HG02870 (cell line): ENCODE results near the gene SPAG9.

Experiments
- ATAC-seq: cut with Tn5 transposase; IDR thresholded peaks from one replicate; pipeline ENCODE4 v1.9.1; 2021; ENCODE audit warnings: mild to moderate bottlenecking, moderate library complexity; ENCODE audit not compliant: unreplicated experiment

SPAG9 gene, protein sequence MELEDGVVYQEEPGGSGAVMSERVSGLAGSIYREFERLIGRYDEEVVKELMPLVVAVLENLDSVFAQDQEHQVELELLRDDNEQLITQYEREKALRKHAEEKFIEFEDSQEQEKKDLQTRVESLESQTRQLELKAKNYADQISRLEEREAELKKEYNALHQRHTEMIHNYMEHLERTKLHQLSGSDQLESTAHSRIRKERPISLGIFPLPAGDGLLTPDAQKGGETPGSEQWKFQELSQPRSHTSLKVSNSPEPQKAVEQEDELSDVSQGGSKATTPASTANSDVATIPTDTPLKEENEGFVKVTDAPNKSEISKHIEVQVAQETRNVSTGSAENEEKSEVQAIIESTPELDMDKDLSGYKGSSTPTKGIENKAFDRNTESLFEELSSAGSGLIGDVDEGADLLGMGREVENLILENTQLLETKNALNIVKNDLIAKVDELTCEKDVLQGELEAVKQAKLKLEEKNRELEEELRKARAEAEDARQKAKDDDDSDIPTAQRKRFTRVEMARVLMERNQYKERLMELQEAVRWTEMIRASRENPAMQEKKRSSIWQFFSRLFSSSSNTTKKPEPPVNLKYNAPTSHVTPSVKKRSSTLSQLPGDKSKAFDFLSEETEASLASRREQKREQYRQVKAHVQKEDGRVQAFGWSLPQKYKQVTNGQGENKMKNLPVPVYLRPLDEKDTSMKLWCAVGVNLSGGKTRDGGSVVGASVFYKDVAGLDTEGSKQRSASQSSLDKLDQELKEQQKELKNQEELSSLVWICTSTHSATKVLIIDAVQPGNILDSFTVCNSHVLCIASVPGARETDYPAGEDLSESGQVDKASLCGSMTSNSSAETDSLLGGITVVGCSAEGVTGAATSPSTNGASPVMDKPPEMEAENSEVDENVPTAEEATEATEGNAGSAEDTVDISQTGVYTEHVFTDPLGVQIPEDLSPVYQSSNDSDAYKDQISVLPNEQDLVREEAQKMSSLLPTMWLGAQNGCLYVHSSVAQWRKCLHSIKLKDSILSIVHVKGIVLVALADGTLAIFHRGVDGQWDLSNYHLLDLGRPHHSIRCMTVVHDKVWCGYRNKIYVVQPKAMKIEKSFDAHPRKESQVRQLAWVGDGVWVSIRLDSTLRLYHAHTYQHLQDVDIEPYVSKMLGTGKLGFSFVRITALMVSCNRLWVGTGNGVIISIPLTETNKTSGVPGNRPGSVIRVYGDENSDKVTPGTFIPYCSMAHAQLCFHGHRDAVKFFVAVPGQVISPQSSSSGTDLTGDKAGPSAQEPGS (N-terminal part only)

DNA sequence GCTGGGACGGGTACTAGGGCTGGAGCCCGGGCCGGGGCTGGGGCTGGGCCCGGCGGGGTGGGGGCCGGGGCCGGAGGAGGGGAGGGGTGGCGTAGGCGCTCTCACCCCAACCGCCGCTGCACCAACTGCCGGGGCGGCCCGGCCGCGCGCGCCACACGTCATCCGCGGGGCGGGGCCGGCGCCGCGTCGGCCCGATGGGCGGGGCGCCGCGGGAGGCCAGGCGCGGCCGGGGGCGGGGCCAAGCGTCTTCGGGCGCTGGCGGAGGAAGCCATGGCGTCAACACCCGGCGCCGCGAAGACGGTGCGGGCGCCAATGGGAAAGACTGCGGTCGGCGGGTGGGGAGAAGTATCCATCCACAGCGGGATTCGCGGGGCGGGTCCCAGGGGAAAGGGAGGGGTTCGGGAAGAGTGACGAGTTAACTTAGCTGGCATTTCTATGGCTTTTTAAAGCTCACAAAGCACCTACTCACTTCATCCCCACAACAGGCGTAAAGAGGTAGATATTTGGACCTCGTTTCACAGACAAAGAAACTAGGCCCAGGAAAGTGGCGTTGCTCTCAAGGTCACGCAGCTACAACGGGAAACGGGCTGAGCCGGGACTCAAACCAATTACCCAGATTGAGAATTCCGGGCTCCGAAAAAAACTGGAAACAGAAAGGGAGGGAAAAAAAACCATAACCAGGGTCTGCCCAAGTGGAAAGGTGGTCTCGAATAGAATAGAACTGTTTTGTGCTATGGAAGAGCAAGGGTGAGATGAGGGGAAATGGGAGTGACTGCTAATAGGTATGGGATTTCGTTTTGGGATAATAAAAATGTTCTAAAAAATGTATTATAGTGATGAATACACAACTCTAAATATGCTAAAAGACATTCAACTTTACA is at the start of gene SPAG9:
SPAG9 (minus strand) TSS at position 130 of the 881 bp plus-strand sequence. CDS start 212 bp downstream, outside the sequence.
- peak; percentile 67 for ATAC-seq

DNA sequence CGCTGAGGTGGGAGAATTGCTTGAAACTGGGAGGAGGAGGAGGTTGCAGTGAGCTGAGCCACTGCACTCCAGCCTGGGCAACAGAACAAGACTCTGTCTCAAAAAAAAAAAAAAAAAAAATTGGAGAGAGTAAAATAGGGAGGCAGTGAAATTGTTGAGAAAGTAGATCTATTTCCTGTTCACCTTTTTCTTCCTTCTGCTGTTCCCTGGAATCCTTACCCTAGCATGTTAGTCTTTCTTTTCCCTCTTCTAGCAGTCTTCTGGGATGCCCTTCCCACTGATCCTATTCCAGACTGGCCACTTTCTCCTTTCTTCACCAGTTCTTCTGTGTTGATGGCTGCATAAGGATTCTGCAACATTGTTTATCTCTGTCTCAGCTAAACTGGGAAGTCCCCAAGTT is 48.7 kb upstream of the SPAG9 start:
- no peak for ATAC-seq

DNA sequence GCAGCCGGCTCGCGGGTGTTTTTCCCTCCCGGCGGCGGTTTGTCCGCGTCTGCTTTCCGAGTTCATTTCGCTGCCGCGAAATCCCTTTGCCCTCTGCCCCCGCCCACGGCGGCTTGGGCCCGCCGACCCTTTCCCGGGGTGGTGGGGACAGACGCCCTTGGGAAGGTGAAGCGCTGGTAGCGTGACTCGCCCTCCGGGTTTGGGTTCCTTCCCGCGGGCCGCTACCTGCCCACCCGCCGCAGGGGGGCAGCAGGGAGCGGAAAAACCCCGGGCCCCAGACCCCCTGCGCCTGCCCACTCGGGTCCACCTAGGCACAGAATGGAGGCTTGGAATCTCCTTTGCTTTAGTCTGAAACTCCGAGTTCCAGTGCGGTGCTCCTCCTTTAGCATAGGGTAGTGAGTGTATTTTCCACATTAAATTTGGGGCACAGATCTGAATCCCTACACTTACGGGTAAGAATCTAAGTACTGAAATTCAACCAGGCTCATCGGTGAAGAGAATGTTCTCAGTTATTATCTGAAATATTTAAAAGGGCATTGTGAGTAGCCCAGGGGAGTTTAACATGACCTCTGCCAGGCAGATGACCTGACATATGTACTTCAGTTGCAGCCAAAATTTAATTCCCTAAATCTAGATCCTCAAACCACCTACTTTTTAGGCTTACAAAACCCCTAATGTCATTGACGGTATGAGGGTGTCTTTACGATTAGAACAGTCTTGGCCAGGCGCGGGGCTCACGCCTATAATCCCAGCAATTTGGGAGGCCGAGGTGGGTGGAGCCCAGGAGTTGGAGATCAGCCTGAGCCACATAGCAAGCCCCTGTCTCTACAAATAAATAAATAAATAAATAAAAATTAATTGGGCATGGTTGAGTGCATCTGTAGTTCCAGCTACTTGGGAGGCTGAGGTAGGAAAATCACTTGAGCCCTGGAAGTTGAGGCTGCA is 46.6 kb upstream of the SPAG9 start:
- peak; percentile 45 for ATAC-seq

DNA sequence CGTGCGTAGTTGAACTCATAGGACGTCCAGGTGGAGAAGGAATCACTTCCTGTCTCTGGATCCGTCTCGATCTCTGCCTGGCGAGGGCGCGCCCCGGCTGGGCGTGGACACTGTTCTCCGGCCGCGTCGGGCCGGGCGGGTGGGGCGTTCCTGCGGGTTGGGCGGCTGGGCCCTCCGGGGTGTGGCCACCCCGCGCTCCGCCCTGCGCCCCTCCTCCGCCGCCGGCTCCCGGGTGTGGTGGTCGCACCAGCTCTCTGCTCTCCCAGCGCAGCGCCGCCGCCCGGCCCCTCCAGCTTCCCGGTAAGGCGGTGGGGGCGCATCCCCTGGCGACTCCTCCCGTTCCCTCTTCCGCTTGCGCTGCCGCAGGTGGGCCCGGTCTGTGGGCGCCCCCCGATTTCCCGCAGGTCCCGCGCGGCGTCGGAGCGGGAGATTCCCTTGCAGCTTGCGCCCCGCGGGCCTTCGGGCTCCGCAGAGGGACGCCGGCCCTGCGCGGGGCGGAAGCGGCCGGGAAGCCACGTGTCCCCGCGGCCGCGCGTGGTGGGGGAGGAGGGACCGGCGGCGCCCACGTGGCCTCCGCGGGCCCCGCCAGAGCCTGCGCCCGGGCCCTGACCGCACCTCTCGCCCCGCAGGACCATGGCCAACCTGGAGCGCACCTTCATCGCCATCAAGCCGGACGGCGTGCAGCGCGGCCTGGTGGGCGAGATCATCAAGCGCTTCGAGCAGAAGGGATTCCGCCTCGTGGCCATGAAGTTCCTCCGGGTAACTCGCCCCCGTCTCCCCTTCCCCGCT is 45.7 kb upstream of the SPAG9 start, which contains the start of gene NME2:
NME2 (plus strand) TSS at position 214 of the 789 bp plus-strand sequence; CDS start at position 634, 420 bp downstream.
- peak; percentile 84 for ATAC-seq

DNA sequence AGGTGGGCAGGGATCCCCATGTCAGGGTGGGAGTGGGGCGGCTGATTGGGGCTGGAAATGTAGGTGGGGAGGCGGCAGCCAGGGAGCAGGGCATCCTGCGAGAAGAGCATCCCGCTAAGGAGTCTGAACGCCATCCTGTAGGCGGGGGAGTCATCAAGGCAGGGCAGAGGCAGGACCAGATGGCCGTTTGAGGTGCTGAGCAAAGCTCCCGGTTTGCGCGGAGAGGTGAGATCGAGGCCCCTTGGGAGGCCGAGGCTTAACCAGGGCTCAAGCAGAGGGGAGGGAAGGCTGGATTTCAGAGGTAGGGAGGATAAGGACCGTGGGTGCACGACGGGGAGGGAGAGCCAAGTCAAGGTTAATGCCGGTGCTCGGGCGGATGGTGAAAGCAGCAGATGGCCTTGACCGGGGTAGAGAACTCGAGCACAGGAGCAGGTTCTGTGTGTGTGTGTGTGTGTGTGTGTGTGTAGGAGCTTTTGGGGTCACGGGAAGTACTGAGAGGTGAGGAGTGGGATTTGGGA is 45.1 kb upstream of the SPAG9 start:
- no peak for ATAC-seq

DNA sequence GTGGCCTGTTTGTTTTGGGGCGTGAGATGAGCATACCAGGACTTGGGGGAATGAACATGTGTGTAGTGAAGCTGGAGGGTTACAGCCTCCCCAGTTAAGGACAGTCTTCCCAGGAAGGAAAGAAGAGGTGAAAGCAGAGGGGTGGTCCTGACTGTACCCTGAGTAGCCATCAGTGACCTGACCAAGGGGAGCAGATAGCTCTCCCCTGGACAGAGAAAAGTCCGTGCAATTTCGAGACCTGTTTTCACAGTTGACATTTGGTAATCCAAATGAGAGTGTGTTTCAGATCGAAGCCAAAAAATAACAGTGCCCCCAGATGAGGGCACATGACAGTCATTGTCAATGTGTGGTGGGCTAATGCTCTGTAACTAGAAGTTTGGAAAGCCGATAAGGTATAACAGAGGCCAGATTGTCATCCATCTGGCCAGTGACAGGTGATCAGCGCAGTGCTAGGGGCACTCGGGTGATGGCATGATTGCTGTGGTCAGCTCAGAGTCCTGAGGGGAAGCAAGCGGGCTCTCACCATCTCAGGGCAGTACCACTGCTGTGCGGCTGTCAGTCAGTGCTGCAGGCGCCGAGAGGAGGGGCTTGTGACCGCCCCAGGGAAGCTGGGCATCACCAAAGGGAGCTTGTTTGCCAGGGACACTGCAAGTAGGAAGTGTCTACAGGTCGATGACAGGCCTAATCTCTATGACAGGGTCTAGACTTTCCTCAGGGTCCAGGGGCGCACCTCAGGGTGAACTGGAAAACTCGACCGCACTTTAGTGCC is 44.4 kb upstream of the SPAG9 start:
- ATAC-seq: no peak

DNA sequence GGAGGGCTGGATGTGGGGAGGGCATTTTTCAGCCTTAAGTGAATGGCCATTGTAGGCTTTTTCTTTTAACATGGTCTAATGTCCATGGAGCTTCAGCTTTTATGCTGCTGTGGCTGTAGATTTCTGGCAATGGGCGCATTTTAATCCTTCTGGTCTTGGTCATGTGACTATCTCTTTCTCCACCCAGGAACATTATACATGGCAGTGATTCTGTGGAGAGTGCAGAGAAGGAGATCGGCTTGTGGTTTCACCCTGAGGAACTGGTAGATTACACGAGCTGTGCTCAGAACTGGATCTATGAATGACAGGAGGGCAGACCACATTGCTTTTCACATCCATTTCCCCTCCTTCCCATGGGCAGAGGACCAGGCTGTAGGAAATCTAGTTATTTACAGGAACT is 40.9 kb upstream of the SPAG9 start:
- no peak for ATAC-seq

DNA sequence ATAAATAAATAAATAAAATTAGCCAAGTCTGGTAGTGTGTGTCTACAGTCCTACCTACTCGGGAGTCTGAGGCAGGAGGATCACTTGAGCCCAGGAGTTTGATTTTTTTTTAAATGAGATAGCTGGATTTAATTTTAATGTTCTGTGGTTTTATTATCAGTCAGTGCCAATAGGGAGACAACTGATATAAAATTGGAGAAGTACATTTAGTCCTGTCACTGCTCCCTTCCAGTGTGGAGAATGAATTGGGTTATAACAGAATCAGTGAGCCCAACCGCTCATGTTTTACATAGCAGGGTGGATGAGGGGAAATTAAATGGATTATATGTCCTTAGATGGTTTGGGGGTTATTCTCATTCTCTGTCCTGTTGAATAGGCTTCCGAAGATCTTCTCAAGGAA is 38.9 kb upstream of the SPAG9 start:
- ATAC-seq: no peak

DNA sequence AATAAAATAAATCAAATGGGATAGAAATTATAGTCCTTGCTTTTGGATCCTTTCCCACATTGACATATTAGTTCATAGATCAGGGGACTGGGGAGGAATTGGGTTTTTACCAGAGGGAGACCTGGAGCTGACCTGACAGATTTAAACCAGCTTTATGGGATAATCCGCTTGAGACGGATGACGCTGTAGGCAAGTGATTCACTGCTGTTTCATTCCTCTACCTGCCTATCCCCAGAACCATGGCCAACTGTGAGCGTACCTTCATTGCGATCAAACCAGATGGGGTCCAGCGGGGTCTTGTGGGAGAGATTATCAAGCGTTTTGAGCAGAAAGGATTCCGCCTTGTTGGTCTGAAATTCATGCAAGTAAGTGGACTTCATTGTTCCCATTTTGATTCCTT is 34.7 kb upstream of the SPAG9 start:
- ATAC-seq: no peak

DNA sequence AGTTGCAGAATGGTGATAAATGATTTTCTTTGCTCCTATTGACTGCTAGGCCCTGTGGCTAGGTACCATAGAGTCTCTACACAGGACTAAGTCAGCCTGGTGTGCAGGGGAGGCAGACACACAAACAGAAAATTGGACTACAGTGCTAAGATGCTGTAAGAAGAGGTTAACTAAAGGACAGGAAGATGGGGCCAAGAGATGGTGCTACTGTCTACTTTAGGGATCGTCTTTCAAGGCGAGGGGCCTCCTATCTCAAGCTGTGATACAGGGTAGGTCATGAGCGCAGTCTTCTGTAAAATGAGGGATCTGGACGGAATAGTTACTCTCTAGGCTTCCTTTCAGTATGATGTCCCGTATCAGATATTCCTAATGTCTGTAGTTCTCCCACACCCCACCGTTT is 33.5 kb upstream of the SPAG9 start:
- no peak for ATAC-seq

DNA sequence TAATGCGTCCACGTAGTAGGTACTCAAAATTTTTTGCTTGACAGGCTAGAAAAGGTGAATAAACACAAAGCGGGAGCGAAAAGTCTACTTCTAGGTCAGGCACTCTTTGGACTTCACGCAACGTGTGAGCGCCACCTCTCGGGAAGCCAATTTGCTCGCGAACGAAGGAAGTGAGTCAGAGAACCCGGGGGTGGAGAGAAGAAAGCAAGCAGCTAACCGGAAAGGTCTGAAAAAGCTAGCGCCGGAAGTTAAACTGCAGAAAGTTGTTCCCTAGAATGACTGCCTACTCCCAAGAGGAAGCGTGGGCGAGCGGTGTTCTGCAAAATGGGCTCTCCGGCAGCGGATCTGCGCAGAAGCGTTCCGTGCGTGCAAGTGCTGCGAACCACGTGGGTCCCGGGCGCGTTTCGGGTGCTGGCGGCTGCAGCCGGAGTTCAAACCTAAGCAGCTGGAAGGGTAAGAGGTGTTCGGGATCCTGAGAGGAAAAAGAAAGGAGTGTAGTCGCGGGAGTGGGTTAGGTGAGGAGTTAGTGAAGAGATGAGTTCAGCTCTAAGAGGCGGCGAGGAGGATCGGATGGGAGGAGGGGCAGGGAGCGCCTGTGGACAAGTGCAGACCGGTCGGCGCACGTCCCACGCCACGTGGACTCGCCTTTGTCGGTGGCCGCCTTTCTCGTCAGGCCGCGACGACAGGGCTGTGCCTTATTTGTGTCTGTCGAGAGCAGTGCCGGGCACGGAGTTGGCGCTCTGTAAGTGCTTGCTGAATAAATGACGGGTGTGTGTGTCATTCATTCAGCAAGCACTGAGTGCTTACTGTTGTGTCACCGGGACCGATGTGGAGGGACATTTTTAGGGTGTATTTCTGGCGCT is 32.8 kb upstream of the SPAG9 start, which contains the start of gene NME1:
NME1 (plus strand) TSS at position 350 of the 863 bp plus-strand sequence. CDS start 2,096 bp downstream, outside the sequence.
- ATAC-seq: peak; percentile 94

DNA sequence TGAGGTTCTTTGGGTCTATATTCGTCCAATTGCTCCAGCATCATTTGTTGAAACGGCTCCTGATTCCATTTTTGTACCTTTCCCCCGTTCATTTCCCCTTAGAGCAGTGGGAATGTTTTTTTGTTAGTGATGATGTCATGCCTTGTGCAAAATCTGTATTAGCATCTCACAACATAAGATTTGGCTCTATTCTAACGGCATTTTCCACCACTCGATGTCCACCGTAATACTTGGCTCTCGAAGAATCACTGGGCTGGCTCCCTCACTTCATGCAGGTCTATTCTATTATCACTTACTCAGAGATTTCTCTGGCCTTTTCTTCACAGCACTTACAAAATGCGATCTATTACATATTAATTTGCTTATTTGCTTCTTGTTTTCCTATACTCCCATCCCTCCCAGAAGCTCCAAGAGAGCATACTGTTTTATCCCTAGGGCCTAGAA is 32.1 kb upstream of the SPAG9 start:
- no peak for ATAC-seq

DNA sequence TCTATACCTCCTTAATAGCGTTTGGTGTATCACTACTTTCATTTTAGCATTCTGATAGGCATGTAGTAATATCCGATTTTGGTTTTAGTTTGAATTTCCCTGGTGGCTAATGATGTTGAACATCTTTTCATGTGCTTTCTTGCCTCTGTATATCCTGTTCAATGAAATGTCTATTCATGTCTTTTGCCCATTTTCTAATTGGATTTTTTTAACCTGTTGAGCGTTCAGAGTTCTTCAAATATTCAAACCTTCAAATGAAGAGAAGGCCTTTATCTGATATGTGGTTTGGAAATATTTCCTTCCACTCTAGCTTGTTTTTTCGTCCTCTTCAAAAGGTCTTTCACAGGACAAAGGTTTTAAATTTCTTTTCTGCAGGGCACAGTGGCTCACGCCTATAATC is 30.3 kb upstream of the SPAG9 start:
- ATAC-seq: no peak

DNA sequence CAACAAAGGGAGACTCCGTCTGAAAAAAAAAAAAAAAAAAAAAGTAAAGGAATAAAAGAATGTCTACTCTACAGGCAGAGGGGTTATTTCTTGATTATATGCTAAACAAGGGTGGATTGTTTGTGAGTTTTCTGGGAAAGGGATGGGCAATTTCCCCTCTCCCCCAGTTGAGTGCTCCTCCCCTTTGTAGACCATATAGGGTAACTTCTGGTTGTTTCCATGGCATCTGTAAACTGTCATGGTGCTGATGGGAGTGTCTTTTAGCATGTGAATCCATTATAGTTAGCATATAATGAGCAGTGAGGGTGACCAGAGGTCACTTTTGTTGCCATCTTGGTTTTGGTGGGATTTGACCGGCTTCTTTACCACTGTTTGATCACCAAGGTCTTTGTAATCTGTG is 28.5 kb upstream of the SPAG9 start:
- ATAC-seq: no peak

DNA sequence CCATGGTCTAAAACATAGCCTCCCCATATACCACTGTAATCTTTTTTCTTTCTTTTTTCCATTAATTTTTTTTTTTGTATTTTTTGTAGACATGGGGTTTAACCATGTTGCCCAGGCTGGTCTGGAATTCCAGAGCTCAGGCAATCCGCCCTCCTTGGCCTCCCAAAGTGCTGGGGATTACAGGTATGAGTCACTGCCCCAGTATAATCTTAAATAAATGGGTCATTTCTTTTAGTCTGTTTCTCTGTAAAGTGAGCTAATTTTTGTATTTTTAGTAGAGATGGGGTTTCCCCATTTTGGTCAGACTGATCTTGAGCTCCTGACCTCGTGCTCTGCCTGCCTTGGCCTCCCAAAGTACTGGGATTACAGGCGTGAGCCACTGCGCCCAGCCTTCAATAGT is 27.0 kb upstream of the SPAG9 start:
- ATAC-seq: no peak
